Body of pancreas (tissue), 4 donors: ENCODE data around the gene CLEC2A. TPM values are rescaled to one million over a fixed set of nuclear protein-coding genes. Genes with fewer than 3 reads are reported as not detected.

Experiments used
- ATAC-seq: fragments of 150-250 bp; one replicate; pipeline ENCODE4 v1.9.1; 2016
- DNase-seq, 4 donors: peaks; one replicate each; pipeline ENCODE4 v3.0.0-alpha.2; 2019
- H3K27ac ChIP-seq, 4 donors: fragments of 200-600 bp; sonication (generic); 1 replicate in 3 of 4; 2 replicates in 1 of 4; pipeline versions ENCODE4 v1.5.1 to v1.6.1; 2016 to 2019; ENCODE audit warnings: mild to moderate bottlenecking in 1 of 4, mixed read lengths in 1 of 4, moderate library complexity in 1 of 4
- H3K27me3 ChIP-seq, 2 donors: fragments of 200-600 bp; sonication (generic); one replicate each; pipeline ENCODE4 v1.6.0; 2016; ENCODE audit warnings: mild to moderate bottlenecking in 1 of 2
- H3K36me3 ChIP-seq, 2 donors: fragments of 200-600 bp; sonication (generic); replicated peaks in 1 of 2; 2 replicates each; pipeline ENCODE4 v1.5.1; 2016; ENCODE audit warnings: low read depth in 2 of 2; ENCODE audit not compliant: insufficient read depth in 1 of 2
- H3K4me1 ChIP-seq: fragments of 200-600 bp; sonication (generic); one replicate; pipeline ENCODE4 v1.6.0; 2016
- H3K4me3 ChIP-seq, 2 donors: fragments of 200-600 bp; sonication (generic); 1 replicate in 1 of 2; 2 replicates in 1 of 2; pipeline ENCODE4 v1.5.1; 2016 to 2019
- H3K9me3 ChIP-seq, 3 donors: fragments of 200-600 bp; sonication (generic); 1 replicate in 2 of 3; 2 replicates in 1 of 3; pipeline ENCODE4 v1.5.1; 2016
- CTCF ChIP-seq, 7 experiments: fragments of 450-650 bp in 4 of 7; fragments of 200-600 bp in 3 of 7; sonication (generic) in 3 of 7; IDR thresholded peaks; one replicate each; pipeline ENCODE4 v1.5.1; 2016 to 2019; ENCODE audit warnings: antibody characterized with exemption in 7 of 7
- POLR2A ChIP-seq, 3 donors: fragments of 450-650 bp; IDR thresholded peaks; one replicate each; pipeline ENCODE4 v1.6.1; 2016; ENCODE audit warnings: antibody characterized with exemption in 3 of 3, mild to moderate bottlenecking in 2 of 3
- WGBS, 2 donors: methylation state at CpG; one replicate each; pipeline ENCODE4 v1.1.5; 2017; 5-methylcytosine and 5-hydroxymethylcytosine counted together
- intact Hi-C: fragments of 100-400 bp; cut with DNase I; formaldehyde crosslinking; loops from one replicate; pipeline ENCODE4 v1.15.1; 2023
- total RNA-seq, 2 donors: library from RNA; depleted of rRNA; stranded (reverse); fragments of >200 nt; gene quantifications; one replicate each; pipeline ENCODE4 v1.1.0, GENCODE V29; 2016

Gene CLEC2A
- total RNA-seq, 2 donors from 2014 or later: not detected

GRCh38 chr12:9926876-9927275, 5.3 kb downstream of the CLEC2A start:
- intact Hi-C loops: loop anchor here (10.0 kb wide), 1 partner anchor 182 kb away; no protein-coding TSS in a partner anchor
- Histone ChIP-seq H3K4me3 (no peak overlapping the region), H3K36me3 (no peaks in the 10 kb centered on the region), H3K9me3 (no peaks in the 10 kb centered on the region), H3K4me1 (no peaks in the 10 kb centered on the region), H3K27ac (no peak overlapping the region), H3K27me3 (no peaks in the 10 kb centered on the region)
- WGBS, 2 donors: 47 to 63% methylated on average over 3 of the region's 3 CpGs
- TF ChIP-seq POLR2A (IDR thresholded peaks at IDR 0.05) (no peak), CTCF (IDR thresholded peaks at IDR 0.05) (no peak)
- ATAC-seq (no peak), DNase-seq (no peak)

GRCh38 chr12:9925705-9926393, 6.3 kb downstream of the CLEC2A start:
- no peaks in the 10 kb centered on the region for H3K36me3 ChIP-seq
- no peak overlapping the region for H3K27ac ChIP-seq
- DNase-seq (peak in 1 of 4 donors; percentile 5), ATAC-seq (peak; percentile 53)
- H3K4me3 ChIP-seq: no peak overlapping the region
- H3K27me3 ChIP-seq: no peaks in the 10 kb centered on the region
- intact Hi-C loops: loop anchor here (10.0 kb wide), 1 partner anchor 181 kb away; no protein-coding TSS in a partner anchor
- no peaks in the 10 kb centered on the region for H3K9me3 ChIP-seq
- TF ChIP-seq CTCF (IDR thresholded peaks at IDR 0.05): peak in 6 of 7 experiments; percentile 28 to 52 (median 44)
- TF ChIP-seq POLR2A (IDR thresholded peaks at IDR 0.05): no peak
- WGBS, 2 donors: 5 to 7% methylated on average over 5 of the region's 5 CpGs
- no peaks in the 10 kb centered on the region for H3K4me1 ChIP-seq

- Histone ChIP-seq H3K27me3 (no peaks in the 10 kb centered on the region), H3K4me3 (no peak overlapping the region), H3K9me3 (no peaks in the 10 kb centered on the region), H3K4me1 (no peaks in the 10 kb centered on the region), H3K36me3 (no peaks in the 10 kb centered on the region), H3K27ac (no peak overlapping the region)
- 83 to 86% methylated on average over 1 of the region's 1 CpG for WGBS, 2 donors
- TF ChIP-seq CTCF (IDR thresholded peaks at IDR 0.05): no peak
- TF ChIP-seq POLR2A (IDR thresholded peaks at IDR 0.05): no peak
- intact Hi-C loops: loop anchor here (10.0 kb wide), 1 partner anchor 178 kb away; no protein-coding TSS in a partner anchor
- ATAC-seq: no peak
- no peak for DNase-seq
These were observed 9.7 kb downstream of the CLEC2A start for GRCh38 chr12:9922429-9922828.

- WGBS, 2 donors: 71 to 73% methylated on average over 10 of the region's 10 CpGs
- no peaks in the 10 kb centered on the region for H3K27me3 ChIP-seq
- intact Hi-C loops: loop anchor here (10.0 kb wide), 1 partner anchor 176 kb away; no protein-coding TSS in a partner anchor
- ATAC-seq: no peak
- no peaks in the 10 kb centered on the region for H3K36me3 ChIP-seq
- DNase-seq: no peak
- H3K4me3 ChIP-seq: no peak overlapping the region
- no peaks in the 10 kb centered on the region for H3K4me1 ChIP-seq
- TF ChIP-seq POLR2A (IDR thresholded peaks at IDR 0.05): no peak
- no peak for TF ChIP-seq CTCF (IDR thresholded peaks at IDR 0.05)
- H3K9me3 ChIP-seq: no peaks in the 10 kb centered on the region
- H3K27ac ChIP-seq: no peak overlapping the region
These were observed 11.7 kb downstream of the CLEC2A start for GRCh38 chr12:9920451-9920850.

GRCh38 chr12:9919443-9919842, 12.7 kb downstream of the CLEC2A start:
- no peak overlapping the region for H3K27ac ChIP-seq
- TF ChIP-seq POLR2A (IDR thresholded peaks at IDR 0.05): no peak
- TF ChIP-seq CTCF (IDR thresholded peaks at IDR 0.05): no peak
- ATAC-seq (no peak), DNase-seq (no peak)
- no peaks in the 10 kb centered on the region for H3K36me3 ChIP-seq
- H3K27me3 ChIP-seq: no peaks in the 10 kb centered on the region
- no peak overlapping the region for H3K4me3 ChIP-seq
- H3K4me1 ChIP-seq: no peaks in the 10 kb centered on the region
- intact Hi-C loops: no loop called here
- no peaks in the 10 kb centered on the region for H3K9me3 ChIP-seq
- WGBS, 2 donors: 74% methylated on average over 3 of the region's 3 CpGs
